PC-3 (cell line): ENCODE results near the gene TOMM34. TPM values are rescaled to one million over a fixed set of nuclear protein-coding genes. Genes with fewer than 3 reads are reported as not detected.

ENCODE experiments used
- ATAC-seq: fragments of 200-7000 bp; cut with Tn5 transposase; 2 replicates; pipeline ENCODE4 v1.9.1; 2020; ENCODE audit warnings: mild to moderate bottlenecking, moderate library complexity
- BruUV-seq: library from RNA; stranded (reverse); fragments of 400-500 nt; replicated peaks from 2 replicates; lab custom pipeline; 2021; lab: Mats Ljungman, UMichigan
- CTCF ChIA-PET: fragments of 300-600 bp; sonication (Branson Sonifier 250); formaldehyde crosslinking; loops from one replicate; lab custom pipeline; 2022; ENCODE audit warnings: antibody characterized with exemption; lab: Charles Lee
- POLR2A ChIA-PET: fragments of 300-600 bp; sonication (Branson Sonifier 250); formaldehyde crosslinking; loops from one replicate; lab custom pipeline; 2022; ENCODE audit warnings: antibody characterized with exemption; ENCODE audit not compliant: unreplicated experiment; lab: Charles Lee
- DNase-seq: peaks from one replicate; pipeline ENCODE4 v3.0.0-alpha.2; 2015
- H2AFZ ChIP-seq: fragments of 300-600 bp; sonication (generic); 2 replicates; pipeline ENCODE4 v1.6.0; 2016; ENCODE audit warnings: antibody characterized with exemption, low read length
- H3F3A ChIP-seq: fragments of 300-600 bp; sonication (generic); one replicate; pipeline ENCODE4 v1.6.0; 2017; ENCODE audit warnings: antibody characterized with exemption, low read length, control low read depth, mild to moderate bottlenecking; ENCODE audit not compliant: unreplicated experiment
- H3K27ac ChIP-seq: fragments of 300-600 bp; sonication (generic); 2 replicates; pipeline ENCODE4 v1.5.1; 2016; ENCODE audit warnings: mild to moderate bottlenecking, low read length
- H3K27me3 ChIP-seq: fragments of 300-600 bp; sonication (generic); 2 replicates; pipeline ENCODE4 v1.6.1; 2016; ENCODE audit warnings: low read length, mixed read lengths
- H3K36me3 ChIP-seq: fragments of 300-600 bp; sonication (generic); 2 replicates; pipeline ENCODE4 v1.6.1; 2016; ENCODE audit warnings: low read depth, mixed run types, low read length, mixed read lengths
- H3K4me1 ChIP-seq: fragments of 300-600 bp; sonication (generic); 2 replicates; pipeline ENCODE4 v1.5.1; 2016; ENCODE audit warnings: low read length; ENCODE audit not compliant: insufficient read depth
- H3K4me2 ChIP-seq: fragments of 300-600 bp; sonication (generic); 2 replicates; pipeline ENCODE4 v1.6.0; 2016; ENCODE audit warnings: low read length
- H3K4me3 ChIP-seq: fragments of 300-600 bp; sonication (generic); 2 replicates; pipeline ENCODE4 v1.5.1; 2016; ENCODE audit warnings: mild to moderate bottlenecking, low read length, mixed read lengths
- H3K79me2 ChIP-seq: fragments of 300-600 bp; sonication (generic); 2 replicates; pipeline ENCODE4 v1.6.1; 2017; ENCODE audit warnings: low read length, mixed read lengths
- H3K9ac ChIP-seq: fragments of 300-600 bp; sonication (generic); 2 replicates; pipeline ENCODE4 v1.6.0; 2016; ENCODE audit warnings: mild to moderate bottlenecking, low read length
- H3K9me2 ChIP-seq: fragments of 300-600 bp; sonication (generic); replicated peaks from 2 replicates; pipeline ENCODE4 v1.6.1; 2016; ENCODE audit warnings: mixed run types, low read length, mixed read lengths
- H3K9me3 ChIP-seq: fragments of 300-600 bp; sonication (generic); 2 replicates; pipeline ENCODE4 v1.6.1; 2016; ENCODE audit warnings: low read length, mixed read lengths
- H4K20me1 ChIP-seq: fragments of 300-600 bp; sonication (generic); 2 replicates; pipeline ENCODE4 v1.6.1; 2016; ENCODE audit warnings: low read length, mixed read lengths
- CTCF ChIP-seq: fragments of 300-600 bp; sonication (generic); conservative IDR thresholded peaks from 2 replicates; pipeline ENCODE4 v1.5.1; 2017; ENCODE audit warnings: antibody characterized with exemption, low read depth, mild to moderate bottlenecking, low read length
- EZH2 ChIP-seq: fragments of 300-600 bp; sonication (generic); IDR thresholded peaks from one replicate; pipeline ENCODE4 v1.6.1; 2017; ENCODE audit warnings: antibody characterized with exemption, mild to moderate bottlenecking, low read length; ENCODE audit not compliant: unreplicated experiment
- EZH2phosphoT487 ChIP-seq: fragments of 300-600 bp; sonication (generic); IDR thresholded peaks from 2 replicates; pipeline ENCODE4 v1.6.1; 2018; ENCODE audit warnings: mild to moderate bottlenecking, antibody characterized with exemption, low read length, borderline replicate concordance
- intact Hi-C: fragments of 100-400 bp; cut with micrococcal nuclease; formaldehyde crosslinking; loops from 2 replicates; pipeline ENCODE4 v1.9.0; 2023
- total RNA-seq: library from RNA; depleted of rRNA; stranded (reverse); fragments of >200 nt; gene quantifications from 2 replicates; pipeline ENCODE4 v1.2.3, GENCODE V29; 2014; rRNA removed

The TOMM34 gene
- total RNA-seq, 1 experiment from 2014 or later, result 120 TPM

DNA sequence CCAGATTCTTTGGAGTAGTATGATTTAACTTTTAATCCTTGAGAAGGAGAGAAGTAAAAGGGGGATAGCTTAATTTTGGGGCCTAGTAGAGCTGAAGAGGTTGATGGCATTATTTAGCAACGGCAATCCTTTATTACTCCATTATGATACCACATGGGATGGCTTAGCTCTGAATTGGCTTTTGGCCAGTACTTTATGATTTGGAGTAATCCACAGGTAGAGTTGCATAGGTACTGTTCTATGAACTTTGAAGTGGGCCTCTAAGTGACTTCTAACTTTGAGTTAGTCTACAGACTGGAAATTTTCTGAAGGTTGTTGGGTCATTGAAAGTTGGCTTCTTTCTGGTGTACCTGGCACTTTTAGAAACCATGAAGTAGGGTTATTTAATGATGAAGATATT lies 63.1 kb downstream of the TOMM34 start:
- Histone ChIP-seq H4K20me1 (peaks cover 89% of the 10 kb centered on the region), H3K79me2 (peaks cover 100% of the 10 kb centered on the region), H3K27me3 (no peaks in the 10 kb centered on the region), H3F3A (no peaks in the 10 kb centered on the region), H3K27ac (no peak overlapping the region), H2AFZ (no peak overlapping the region), H3K4me3 (no peak overlapping the region), H3K36me3 (peaks cover 36% of the 10 kb centered on the region), H3K9me3 (no peaks in the 10 kb centered on the region), H3K9ac (no peak overlapping the region), H3K4me1 (no peaks in the 10 kb centered on the region), H3K4me2 (no peak overlapping the region), H3K9me2 (no peaks in the 10 kb centered on the region)
- BruUV-seq, result no TSS peak
- no peak for TF ChIP-seq EZH2phosphoT487
- no peak for TF ChIP-seq EZH2
- CTCF ChIA-PET, result no interaction called here
- ATAC-seq (no peak), DNase-seq (no peak)
- POLR2A ChIA-PET, result interaction anchor here (1.0 kb wide), 1 partner anchor 9 kb away, joined by 4 read pairs; no protein-coding TSS in a partner anchor
- intact Hi-C loops, result no loop called here

GRCh38 chr20:44896583-44896982 lies 63.6 kb downstream of the TOMM34 start:
- no peak for TF ChIP-seq EZH2
- no peak for TF ChIP-seq CTCF
- TF ChIP-seq EZH2phosphoT487, result no peak
- Histone ChIP-seq H3K4me3 (no peak overlapping the region), H3K79me2 (peaks cover 100% of the 10 kb centered on the region), H3K9ac (no peak overlapping the region), H3F3A (no peaks in the 10 kb centered on the region), H3K27ac (no peak overlapping the region), H2AFZ (no peak overlapping the region), H3K4me2 (no peak overlapping the region), H3K9me2 (no peaks in the 10 kb centered on the region), H4K20me1 (peaks cover 90% of the 10 kb centered on the region), H3K27me3 (no peaks in the 10 kb centered on the region), H3K36me3 (peaks cover 33% of the 10 kb centered on the region), H3K4me1 (no peaks in the 10 kb centered on the region), H3K9me3 (no peaks in the 10 kb centered on the region)
- DNase-seq, result no peak
- no peak for ATAC-seq
- ChIA-PET CTCF (no interaction called here), POLR2A (interaction anchor here (1.0 kb wide), 1 partner anchor 9 kb away, joined by 4 read pairs; no protein-coding TSS in a partner anchor)
- no TSS peak for BruUV-seq
- intact Hi-C loops, result no loop called here

GRCh38 chr20:44894959-44895358 lies 65.2 kb downstream of the TOMM34 start:
- intact Hi-C loops, result no loop called here
- peaks cover 22% of the 10 kb centered on the region for H3K36me3 ChIP-seq
- peaks cover 87% of the 10 kb centered on the region for H4K20me1 ChIP-seq
- H3K27me3 ChIP-seq, result no peaks in the 10 kb centered on the region
- ChIA-PET CTCF (no interaction called here), POLR2A (no interaction called here)
- H3K27ac ChIP-seq, result no peak overlapping the region
- H3K9ac ChIP-seq, result no peak overlapping the region
- no peaks in the 10 kb centered on the region for H3K9me3 ChIP-seq
- ATAC-seq (no peak), DNase-seq (no peak)
- H3K79me2 ChIP-seq, result peaks cover 100% of the 10 kb centered on the region
- H3K4me3 ChIP-seq, result no peak overlapping the region
- no peak overlapping the region for H3K4me2 ChIP-seq
- TF ChIP-seq EZH2 (no peak), EZH2phosphoT487 (no peak), CTCF (no peak)
- no peaks in the 10 kb centered on the region for H3K9me2 ChIP-seq
- H3F3A ChIP-seq, result no peaks in the 10 kb centered on the region
- no peak overlapping the region for H2AFZ ChIP-seq
- no TSS peak for BruUV-seq
- H3K4me1 ChIP-seq, result no peaks in the 10 kb centered on the region

Other genes starting within 250 kb of the TOMM34 start
- gene CCN5, start 245.0 kb downstream of the TOMM34 start, total RNA-seq, result 0.26 TPM in 1 of 2 replicates, not detected in the other
- 2.8 and 3.0 TPM in 2 replicates for gene KCNK15, start 214.5 kb downstream of the TOMM34 start, total RNA-seq
- 0.04 and 0.17 TPM in 2 replicates for gene RIMS4, start 149.9 kb downstream of the TOMM34 start, total RNA-seq
- 116 and 118 TPM in 2 replicates for gene YWHAB, start 74.7 kb downstream of the TOMM34 start, total RNA-seq
- gene PABPC1L, start 50.3 kb downstream of the TOMM34 start, total RNA-seq, result 32.0 and 40.7 TPM in 2 replicates
- gene STK4, start 6.1 kb upstream of the TOMM34 start, total RNA-seq, result 18.6 and 20.6 TPM in 2 replicates
- not detected in 2 replicates for gene KCNS1, start 140.7 kb upstream of the TOMM34 start, total RNA-seq
- not detected in 2 replicates for gene WFDC5, start 154.8 kb upstream of the TOMM34 start, total RNA-seq
- not detected in 2 replicates for gene WFDC12, start 164.1 kb upstream of the TOMM34 start, total RNA-seq
- gene PI3, start 214.5 kb upstream of the TOMM34 start, total RNA-seq, result 175 and 188 TPM in 2 replicates
- not detected in 2 replicates for gene SEMG1, start 246.6 kb upstream of the TOMM34 start, total RNA-seq